Measurements from ENCODE around the gene DENND1B. TPM values are rescaled to one million over a fixed set of nuclear protein-coding genes. Genes with fewer than 3 reads are reported as not detected.
"Not testable (repeated sequence)": the region's sequence is repeated elsewhere in the genome, so short reads cannot be mapped to it uniquely, and the experiment has no call there.

Gene DENND1B
- total and polyA plus RNA-seq, 3 donors from 2014 or later: 7.2 to 11.6 (median 11.6) TPM

GRCh38 chr1:197496722-197497121 lies 278.6 kb downstream of the DENND1B start:
- WGBS, 2 donors: 80 to 83% methylated on average over 10 of the region's 10 CpGs
- Histone ChIP-seq H3K9me3 (no peaks in the 10 kb centered on the region), H3K27me3 (no peaks in the 10 kb centered on the region), H3K27ac (no peak overlapping the region), H3K4me3 (no peak overlapping the region), H3K4me1 (no peaks in the 10 kb centered on the region), H3K36me3 (ENCODE audit: low read depth, missing control alignments) (no peaks in the 10 kb centered on the region)
- DNase-seq: no peak
- no peak for TF ChIP-seq POLR2A (IDR thresholded peaks at IDR 0.05)
- TF ChIP-seq, protein P1, sequence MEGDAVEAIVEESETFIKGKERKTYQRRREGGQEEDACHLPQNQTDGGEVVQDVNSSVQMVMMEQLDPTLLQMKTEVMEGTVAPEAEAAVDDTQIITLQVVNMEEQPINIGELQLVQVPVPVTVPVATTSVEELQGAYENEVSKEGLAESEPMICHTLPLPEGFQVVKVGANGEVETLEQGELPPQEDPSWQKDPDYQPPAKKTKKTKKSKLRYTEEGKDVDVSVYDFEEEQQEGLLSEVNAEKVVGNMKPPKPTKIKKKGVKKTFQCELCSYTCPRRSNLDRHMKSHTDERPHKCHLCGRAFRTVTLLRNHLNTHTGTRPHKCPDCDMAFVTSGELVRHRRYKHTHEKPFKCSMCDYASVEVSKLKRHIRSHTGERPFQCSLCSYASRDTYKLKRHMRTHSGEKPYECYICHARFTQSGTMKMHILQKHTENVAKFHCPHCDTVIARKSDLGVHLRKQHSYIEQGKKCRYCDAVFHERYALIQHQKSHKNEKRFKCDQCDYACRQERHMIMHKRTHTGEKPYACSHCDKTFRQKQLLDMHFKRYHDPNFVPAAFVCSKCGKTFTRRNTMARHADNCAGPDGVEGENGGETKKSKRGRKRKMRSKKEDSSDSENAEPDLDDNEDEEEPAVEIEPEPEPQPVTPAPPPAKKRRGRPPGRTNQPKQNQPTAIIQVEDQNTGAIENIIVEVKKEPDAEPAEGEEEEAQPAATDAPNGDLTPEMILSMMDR (IDR thresholded peaks at IDR 0.05): no peak
- intact Hi-C loops (cut with DNase I; ENCODE audit: low total_unique reads): no loop called here

- H3K9me3 ChIP-seq; DNase-seq; H3K27ac ChIP-seq; H3K27me3 ChIP-seq; H3K36me3 ChIP-seq (ENCODE audit: low read depth, missing control alignments); intact Hi-C loops (cut with DNase I; ENCODE audit: low total_unique reads); H3K4me1 ChIP-seq; H3K4me3 ChIP-seq: not testable (repeated sequence)
- WGBS, 2 donors: 95 to 100% methylated on average over 1 of the region's 1 CpG
Measured at GRCh38 chr1:197491505-197491904, 283.8 kb downstream of the DENND1B start.

- H3K4me1 ChIP-seq: no peaks in the 10 kb centered on the region
- no peaks in the 10 kb centered on the region for H3K9me3 ChIP-seq
- DNase-seq: no peak
- no peaks in the 10 kb centered on the region for H3K27me3 ChIP-seq
- WGBS, 2 donors: 86 to 100% methylated on average over 2 of the region's 2 CpGs
- H3K27ac ChIP-seq: no peak overlapping the region
- intact Hi-C loops (cut with DNase I; ENCODE audit: low total_unique reads): no loop called here
- TF ChIP-seq POLR2A (IDR thresholded peaks at IDR 0.05): no peak
- TF ChIP-seq, protein P1 (IDR thresholded peaks at IDR 0.05): no peak
- H3K36me3 ChIP-seq (ENCODE audit: low read depth, missing control alignments): no peaks in the 10 kb centered on the region
- H3K4me3 ChIP-seq: no peak overlapping the region
Measured at GRCh38 chr1:197486946-197487345, 288.3 kb downstream of the DENND1B start.

- Histone ChIP-seq H3K4me3 (no peak overlapping the region), H3K27me3 (no peaks in the 10 kb centered on the region), H3K27ac (no peak overlapping the region), H3K36me3 (ENCODE audit: low read depth, missing control alignments) (no peaks in the 10 kb centered on the region), H3K9me3 (no peaks in the 10 kb centered on the region), H3K4me1 (no peaks in the 10 kb centered on the region)
- TF ChIP-seq, protein P1 (IDR thresholded peaks at IDR 0.05): no peak
- no peak for TF ChIP-seq POLR2A (IDR thresholded peaks at IDR 0.05)
- 71 to 76% methylated on average over 3 of the region's 3 CpGs for WGBS, 2 donors
- intact Hi-C loops (cut with DNase I; ENCODE audit: low total_unique reads): no loop called here
- DNase-seq: no peak
Measured at GRCh38 chr1:197485790-197486189, 289.5 kb downstream of the DENND1B start.

GRCh38 chr1:197481101-197481500 lies 294.2 kb downstream of the DENND1B start:
- Histone ChIP-seq H3K36me3 (ENCODE audit: low read depth, missing control alignments) (no peaks in the 10 kb centered on the region), H3K27ac (no peak overlapping the region)

More at GRCh38 chr1:197481101-197481500, 294.2 kb downstream of the DENND1B start:
- intact Hi-C loops (cut with DNase I; ENCODE audit: low total_unique reads): no loop called here
- Histone ChIP-seq H3K27me3 (no peaks in the 10 kb centered on the region), H3K4me3 (no peak overlapping the region), H3K4me1 (no peaks in the 10 kb centered on the region), H3K9me3 (no peaks in the 10 kb centered on the region)
- WGBS, 2 donors: 67 to 73% methylated on average over 4 of the region's 4 CpGs
- TF ChIP-seq POLR2A (IDR thresholded peaks at IDR 0.05): no peak
- TF ChIP-seq, protein P1 (IDR thresholded peaks at IDR 0.05): no peak
- DNase-seq: no peak

Data from testis (tissue), 3 donors.